Naive thymus-derived CD4-positive, alpha-beta T cell (primary cell): Measurements from ENCODE around the gene UBC. TPM values are rescaled to one million over a fixed set of nuclear protein-coding genes. Genes with fewer than 3 reads are reported as not detected.

Experiments
- ATAC-seq: fragments of 150-1000 bp; cut with Tn5 transposase; 2 replicates; pipeline ENCODE4 v1.10.0; 2021; ENCODE audit warnings: mild to moderate bottlenecking, moderate library complexity
- CTCF ChIA-PET: fragments of 350-600 bp; sonication (Branson Sonifier 250); formaldehyde crosslinking; loops from one replicate; lab custom pipeline; 2021; ENCODE audit warnings: antibody characterized with exemption; lab: Charles Lee
- POLR2A ChIA-PET: fragments of 350-600 bp; sonication (Branson Sonifier 250); formaldehyde crosslinking; loops from one replicate; lab custom pipeline; 2021; ENCODE audit warnings: antibody characterized with exemption, inconsistent platforms; lab: Charles Lee
- DNase-seq, 9 donors: peaks; one replicate each; pipeline versions ENCODE4 v3.0.0 to v3.0.0-alpha.2; 2020 to 2022; ENCODE audit warnings: mixed read lengths in 1 of 9
- H3K27ac ChIP-seq: one replicate; pipeline ENCODE4 v1.7.0; 2013; ENCODE audit warnings: mild to moderate bottlenecking, low read depth, low read length, moderate library complexity
- H3K27me3 ChIP-seq, 2 donors: one replicate each; pipeline ENCODE4 v1.7.0; 2013; ENCODE audit warnings: low read length in 2 of 2, mild to moderate bottlenecking in 2 of 2, moderate library complexity in 2 of 2; ENCODE audit not compliant: control insufficient read depth in 2 of 2, insufficient read depth in 2 of 2
- H3K36me3 ChIP-seq, 3 experiments: 1 replicate in 2 of 3; 2 replicates in 1 of 3; pipeline ENCODE4 v1.7.0; 2013; ENCODE audit warnings: low read length in 3 of 3, mild to moderate bottlenecking in 3 of 3, moderate library complexity in 1 of 3; ENCODE audit not compliant: insufficient read depth in 3 of 3, control insufficient read depth in 2 of 3
- H3K4me1 ChIP-seq, 2 donors: one replicate each; pipeline ENCODE4 v1.7.0; 2013; ENCODE audit warnings: low read length in 2 of 2, mild to moderate bottlenecking in 2 of 2, moderate library complexity in 1 of 2; ENCODE audit not compliant: control insufficient read depth in 2 of 2, insufficient read depth in 2 of 2
- H3K4me3 ChIP-seq: 2 replicates; pipeline ENCODE4 v1.7.0; 2013; ENCODE audit warnings: mild to moderate bottlenecking, low read length
- H3K9me3 ChIP-seq, 3 experiments: 1 replicate in 2 of 3; 2 replicates in 1 of 3; pipeline ENCODE4 v1.7.0; 2013; ENCODE audit warnings: low read length in 3 of 3; ENCODE audit not compliant: control insufficient read depth in 2 of 3
- H3K27ac Mint-ChIP-seq, 9 donors: one replicate each; pipeline ENCODE4 v1.8.0; 2020 to 2022; ENCODE audit warnings: mixed read lengths in 9 of 9, mild to moderate bottlenecking in 8 of 9, moderate library complexity in 5 of 9, inconsistent platforms in 2 of 9
- H3K27me3 Mint-ChIP-seq, 5 donors: one replicate each; pipeline ENCODE4 v1.8.0; 2021 to 2022; ENCODE audit warnings: mixed read lengths in 5 of 5, mild to moderate bottlenecking in 1 of 5
- H3K36me3 Mint-ChIP-seq, 5 donors: one replicate each; pipeline ENCODE4 v1.8.0; 2020 to 2022; ENCODE audit warnings: mixed read lengths in 5 of 5, mild to moderate bottlenecking in 3 of 5, inconsistent platforms in 1 of 5
- H3K4me1 Mint-ChIP-seq, 7 donors: one replicate each; pipeline ENCODE4 v1.8.0; 2020 to 2022; ENCODE audit warnings: mixed read lengths in 7 of 7, mild to moderate bottlenecking in 3 of 7, inconsistent platforms in 1 of 7
- H3K4me3 Mint-ChIP-seq, 10 donors: one replicate each; pipeline ENCODE4 v1.8.0; 2020 to 2022; ENCODE audit warnings: mild to moderate bottlenecking in 10 of 10, mixed read lengths in 10 of 10, moderate library complexity in 6 of 10, inconsistent platforms in 2 of 10
- H3K9me3 Mint-ChIP-seq, 11 donors: one replicate each; pipeline ENCODE4 v1.8.0; 2020 to 2022; ENCODE audit warnings: mixed read lengths in 11 of 11, mild to moderate bottlenecking in 4 of 11, inconsistent platforms in 1 of 11, moderate library complexity in 1 of 11
- intact Hi-C, 2 donors: fragments of 100-400 bp; cut with micrococcal nuclease; formaldehyde crosslinking; loops; one replicate each; pipeline ENCODE4 v1.15.1; 2023
- polyA plus RNA-seq, 2 donors: library from polyadenylated mRNA; unstranded; fragments of 300-500 nt; fragmentation: Illumina TruSeq; gene quantifications; one replicate each; pipeline ENCODE4 v1.2.3, GENCODE V29; 2021
- total RNA-seq, 6 experiments: library from RNA in 5 of 6; stranded (reverse) in 5 of 6; gene quantifications; 1 replicate in 5 of 6; 2 replicates in 1 of 6; pipeline ENCODE4 v1.2.3 and lab custom pipeline; 2021 to 2026

Gene UBC
- 1,000 to 10,000 TPM in 1 of 5 experiments, 100 to 1,000 TPM in 4; 753 to 1,510 (median 913) TPM for total RNA-seq
- 1,000 to 10,000 TPM; 1,135 to 1,865 TPM for polyA plus RNA-seq
- 1,966 reads per million, percentile 100 among the genes with 10 or more reads in this experiment for total RNA-seq (lab: John Stamatoyannopoulos, UW)

- intact Hi-C loops: loop anchor here (1.0 to 5.0 kb wide), 6 partner anchors 8 to 942 kb away; partner anchors contain the start of genes BRI3BP (in 1 of the 2), CCDC92 (in 1 of the 2), DHX37 (in 1 of the 2) and NCOR2 (in 1 of the 2)
- peak; percentile 67 for ATAC-seq
- peak; percentile 88 to 96 (median 91) for DNase-seq
- Mint-ChIP-seq H3K4me1 (peaks cover 46 to 96% (median 85%) of the 10 kb centered on the region in 7 donors), H3K4me3 (peak within 1 kb of the TSS; percentile 93 to 100 (median 100)), H3K27ac (peak within 1 kb of the TSS; percentile 99 to 100 (median 100)), H3K9me3 (peaks cover 0 to 28% (median 0%) of the 10 kb centered on the region in 11 donors), H3K27me3 (peaks cover 0 to 13% (median 0%) of the 10 kb centered on the region in 5 donors), H3K36me3 (peaks cover 16 to 41% (median 33%) of the 10 kb centered on the region in 5 donors)
- H3K9me3 ChIP-seq: no peaks in the 10 kb centered on the region
- POLR2A ChIA-PET: interaction anchor here (0.6 to 17.1 kb wide), 15 partner anchors 9 to 943 kb away, joined by 3 to 764 read pairs (median 5); partner anchors contain the start of genes AACS and BRI3BP
- H3K4me3 ChIP-seq: peak within 1 kb of the TSS; percentile 100
- H3K4me1 ChIP-seq: peaks cover 43 to 47% of the 10 kb centered on the region in 2 donors
- no peaks in the 10 kb centered on the region for H3K27me3 ChIP-seq
- H3K27ac ChIP-seq: peak within 1 kb of the TSS; percentile 92
- CTCF ChIA-PET: interaction anchor here (0.7 to 12.4 kb wide), 5 partner anchors 9 to 25 kb away, joined by 3 to 205 read pairs (median 8); no protein-coding TSS in a partner anchor
- peaks cover 7 to 25% (median 8%) of the 10 kb centered on the region in 3 experiments for H3K36me3 ChIP-seq
These were observed at the start of gene UBC for GRCh38 chr12:124914392-124915238. Gene UBC (minus strand): TSS chr12:124914650. CDS start chr12:124913771, 879 bp downstream.

DNA sequence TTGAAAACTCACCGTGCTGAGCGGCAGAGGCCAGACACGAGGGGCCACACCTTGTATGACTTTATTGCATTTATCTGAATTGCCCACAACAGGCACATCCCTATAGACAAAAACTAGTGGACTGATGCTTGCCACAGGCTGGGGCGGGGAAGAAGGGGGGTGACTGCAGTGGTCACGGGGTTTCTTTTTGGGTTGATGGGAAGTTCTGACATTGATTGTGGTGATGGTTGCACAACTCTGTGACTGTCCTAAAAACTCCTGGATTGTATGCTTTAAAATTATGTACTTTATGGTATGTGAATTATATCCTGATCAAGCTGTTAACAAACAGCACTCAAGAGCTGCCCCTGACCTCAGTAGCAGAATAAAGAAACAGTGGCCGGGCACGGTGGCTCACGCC is 48.8 kb upstream of the UBC start:
- intact Hi-C loops: no loop called here

DNA sequence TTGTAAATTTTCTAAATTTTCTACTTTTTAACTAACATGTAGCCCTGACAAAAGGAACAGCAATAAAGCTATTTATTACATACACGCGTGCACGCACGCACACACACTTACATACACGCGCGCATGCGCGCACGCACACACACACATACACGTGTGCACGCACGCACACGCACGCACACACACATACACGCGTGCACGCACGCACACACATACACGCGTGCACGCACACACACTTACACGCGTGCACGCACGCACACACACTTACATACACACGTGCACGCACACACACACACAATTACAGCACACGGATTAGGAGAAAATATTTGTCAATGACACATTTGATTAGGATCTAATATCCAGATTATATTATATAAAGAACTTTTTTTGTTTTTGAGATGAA is 46.6 kb upstream of the UBC start:
- no peaks in the 10 kb centered on the region for H3K4me1 ChIP-seq
- ATAC-seq: no peak
- ChIA-PET POLR2A (no interaction called here), CTCF (no interaction called here)
- no peak overlapping the region for H3K27ac ChIP-seq
- intact Hi-C loops: no loop called here
- Mint-ChIP-seq H3K27me3 (no peaks in the 10 kb centered on the region), H3K4me1 (peaks cover 0 to 4% (median 3%) of the 10 kb centered on the region in 7 donors), H3K4me3 (no peak overlapping the region), H3K27ac (peak overlapping the region in 1 of 9 donors; percentile 56), H3K36me3 (peaks cover 6 to 43% (median 21%) of the 10 kb centered on the region in 5 donors), H3K9me3 (no peaks in the 10 kb centered on the region)
- H3K4me3 ChIP-seq: no peak overlapping the region
- no peaks in the 10 kb centered on the region for H3K27me3 ChIP-seq
- H3K9me3 ChIP-seq: no peaks in the 10 kb centered on the region
- no peak for DNase-seq
- peaks cover 0 to 76% (median 2%) of the 10 kb centered on the region in 3 experiments for H3K36me3 ChIP-seq

More for the DNA sequence above, 48.8 kb upstream of the UBC start:
- Mint-ChIP-seq H3K36me3 (peaks cover 6 to 39% (median 17%) of the 10 kb centered on the region in 5 donors), H3K4me3 (no peak overlapping the region), H3K4me1 (peaks cover 0 to 4% (median 3%) of the 10 kb centered on the region in 7 donors), H3K27ac (peak overlapping the region in 1 of 9 donors; percentile 13), H3K9me3 (no peaks in the 10 kb centered on the region), H3K27me3 (no peaks in the 10 kb centered on the region)
- H3K27ac ChIP-seq: no peak overlapping the region
- no peaks in the 10 kb centered on the region for H3K27me3 ChIP-seq
- no peaks in the 10 kb centered on the region for H3K4me1 ChIP-seq
- DNase-seq: no peak
- ChIA-PET CTCF (no interaction called here), POLR2A (interaction anchor here (1.2 kb wide), 1 partner anchor 23 kb away, joined by 4 read pairs; no protein-coding TSS in a partner anchor)
- no peak overlapping the region for H3K4me3 ChIP-seq
- no peak for ATAC-seq
- H3K9me3 ChIP-seq: no peaks in the 10 kb centered on the region
- H3K36me3 ChIP-seq: peaks cover 0 to 78% (median 3%) of the 10 kb centered on the region in 3 experiments

DNA sequence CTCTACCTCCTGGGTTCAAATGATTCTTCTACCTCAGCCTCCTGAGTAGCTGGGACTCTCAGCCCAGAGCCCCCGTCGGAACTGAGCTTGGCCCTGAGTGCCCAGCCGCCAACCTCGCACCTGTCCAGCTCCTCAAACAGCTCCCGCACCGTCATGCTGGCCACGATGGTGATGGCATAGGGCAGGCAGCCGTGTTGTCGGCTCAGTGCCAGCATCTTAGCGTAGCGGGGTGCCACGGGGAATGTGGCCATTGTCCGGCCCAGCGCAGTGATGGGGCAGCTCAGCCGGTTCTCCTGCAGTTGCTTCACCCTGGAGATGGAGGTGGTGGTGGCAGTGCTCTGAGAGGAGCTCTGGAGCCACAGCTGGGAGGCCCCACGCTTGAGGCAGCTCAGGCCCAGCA is 42.1 kb upstream of the UBC start:
- H3K36me3 Mint-ChIP-seq: peaks cover 0 to 36% (median 14%) of the 10 kb centered on the region in 5 donors

DNA sequence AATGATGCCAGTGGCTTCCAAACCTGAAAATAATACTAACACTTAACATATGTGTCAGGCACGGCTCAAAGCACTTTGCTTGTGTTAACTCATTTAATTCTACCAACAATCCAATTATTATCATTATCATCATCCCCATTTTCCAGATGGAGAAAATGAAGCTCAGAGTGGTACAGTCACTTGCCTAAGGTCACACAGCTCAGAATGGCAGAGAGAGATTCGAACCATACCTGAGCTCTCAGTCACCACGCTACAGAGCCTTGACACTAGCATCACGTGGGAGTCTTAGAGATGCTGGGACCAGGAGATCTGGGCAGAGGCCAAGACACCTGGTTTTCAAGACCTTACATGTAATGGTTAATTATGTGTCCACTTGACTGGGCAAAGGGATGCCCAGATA is 40.3 kb upstream of the UBC start:
- Mint-ChIP-seq H3K27ac (no peak overlapping the region), H3K4me1 (no peaks in the 10 kb centered on the region)
- ATAC-seq: no peak

More for the DNA sequence above, 42.1 kb upstream of the UBC start:
- no peaks in the 10 kb centered on the region for H3K4me1 ChIP-seq
- POLR2A ChIA-PET: no interaction called here
- no peak overlapping the region for H3K27ac Mint-ChIP-seq
- H3K36me3 ChIP-seq: peaks cover 0 to 88% (median 10%) of the 10 kb centered on the region in 3 experiments
- no peak for DNase-seq
- intact Hi-C loops: no loop called here
- peaks cover 0 to 3% (median under 1%) of the 10 kb centered on the region in 7 donors for H3K4me1 Mint-ChIP-seq
- no peaks in the 10 kb centered on the region for H3K9me3 ChIP-seq
- CTCF ChIA-PET: interaction anchor here (0.6 kb wide), 1 partner anchor 37 kb away, joined by 3 read pairs; no protein-coding TSS in a partner anchor
- H3K4me3 ChIP-seq: no peak overlapping the region
- no peaks in the 10 kb centered on the region for H3K27me3 Mint-ChIP-seq
- no peak overlapping the region for H3K27ac ChIP-seq
- ATAC-seq: no peak
- H3K9me3 Mint-ChIP-seq: no peaks in the 10 kb centered on the region
- no peaks in the 10 kb centered on the region for H3K27me3 ChIP-seq
- H3K4me3 Mint-ChIP-seq: no peak overlapping the region

DNA sequence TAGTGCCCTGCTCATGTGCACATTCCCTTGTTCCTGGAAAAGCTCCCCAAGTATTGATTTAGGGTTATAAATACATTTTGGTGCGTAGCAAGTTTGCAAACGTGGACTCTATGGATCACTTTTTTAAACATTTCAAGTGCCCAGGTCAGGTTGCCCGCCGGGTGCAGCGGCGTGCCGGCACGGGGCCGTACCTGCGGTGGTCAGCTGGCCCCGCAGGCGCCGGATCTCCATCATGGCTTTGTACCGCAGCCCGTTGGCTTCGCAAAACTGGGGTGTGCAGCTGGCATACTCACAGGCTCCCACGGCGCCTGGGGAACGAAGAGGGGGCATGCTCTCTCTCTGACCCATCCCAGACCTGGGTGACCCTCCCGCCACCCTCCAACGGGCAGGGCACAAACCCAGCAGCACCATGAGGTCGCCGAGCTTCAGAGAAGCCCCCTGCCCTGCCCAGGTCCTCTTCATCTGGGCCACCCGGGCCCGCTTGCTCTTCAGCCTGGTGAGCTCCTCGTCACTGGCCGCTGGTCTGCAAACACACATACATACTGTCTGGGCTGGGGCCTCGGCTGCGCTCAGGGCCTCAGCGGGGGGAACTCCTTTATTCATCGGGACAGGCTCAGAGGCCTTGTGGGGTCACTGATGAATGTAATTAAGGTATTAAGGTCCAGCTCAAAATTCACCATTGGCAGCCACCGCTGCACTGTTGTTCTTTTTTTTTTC is 39.4 kb upstream of the UBC start:
- intact Hi-C loops: no loop called here
- H3K27ac Mint-ChIP-seq: no peak overlapping the region
- H3K4me3 Mint-ChIP-seq: no peak overlapping the region
- no peak overlapping the region for H3K4me3 ChIP-seq
- ATAC-seq (no peak), DNase-seq (no peak)
- H3K27me3 ChIP-seq: no peaks in the 10 kb centered on the region
- H3K36me3 Mint-ChIP-seq: peaks cover 4 to 42% (median 14%) of the 10 kb centered on the region in 5 donors
- H3K9me3 Mint-ChIP-seq: no peaks in the 10 kb centered on the region
- POLR2A ChIA-PET: interaction anchor here (1.4 kb wide), 1 partner anchor 14 kb away, joined by 4 read pairs; no protein-coding TSS in a partner anchor
- CTCF ChIA-PET: interaction anchor here (0.6 kb wide), 1 partner anchor 60 kb away, joined by 5 read pairs; no protein-coding TSS in a partner anchor
- H3K9me3 ChIP-seq: no peaks in the 10 kb centered on the region
- H3K36me3 ChIP-seq: peaks cover 0 to 93% (median 24%) of the 10 kb centered on the region in 3 experiments
- H3K4me1 Mint-ChIP-seq: no peaks in the 10 kb centered on the region
- no peaks in the 10 kb centered on the region for H3K4me1 ChIP-seq
- H3K27me3 Mint-ChIP-seq: no peaks in the 10 kb centered on the region
- no peak overlapping the region for H3K27ac ChIP-seq

More for the DNA sequence above, 40.3 kb upstream of the UBC start:
- Mint-ChIP-seq H3K9me3 (no peaks in the 10 kb centered on the region), H3K4me3 (no peak overlapping the region), H3K27me3 (no peaks in the 10 kb centered on the region), H3K36me3 (peaks cover 0 to 42% (median 16%) of the 10 kb centered on the region in 5 donors)
- no peak for DNase-seq
- intact Hi-C loops: no loop called here
- Histone ChIP-seq H3K27me3 (no peaks in the 10 kb centered on the region), H3K27ac (no peak overlapping the region), H3K4me1 (no peaks in the 10 kb centered on the region), H3K36me3 (peaks cover 0 to 90% (median 18%) of the 10 kb centered on the region in 3 experiments), H3K4me3 (no peak overlapping the region), H3K9me3 (no peaks in the 10 kb centered on the region)
- CTCF ChIA-PET: interaction anchor here (1.1 kb wide), 1 partner anchor 14 kb away, joined by 4 read pairs; no protein-coding TSS in a partner anchor
- POLR2A ChIA-PET: interaction anchor here (0.8 to 1.4 kb wide), 2 partner anchors 15 to 33 kb away, joined by 4 to 8 read pairs; no protein-coding TSS in a partner anchor
